Adrenal gland (tissue), 5 donors: ENCODE measurements around the gene CAMSAP1.
"Not testable (repeated sequence)": the region's sequence is repeated elsewhere in the genome, so short reads cannot be mapped to it uniquely, and the experiment has no call there.

Experiments
- CTCF ChIP-seq, 6 experiments: fragments of 450-650 bp in 4 of 6; fragments of 200-600 bp in 2 of 6; sonication (generic) in 1 of 6; IDR thresholded peaks; 1 replicate in 5 of 6; 2 replicates in 1 of 6; pipeline versions ENCODE4 v1.5.1 to v1.8.0; 2016 to 2021; ENCODE audit warnings: antibody characterized with exemption in 6 of 6, mild to moderate bottlenecking in 2 of 6, moderate library complexity in 1 of 6
- POLR2A ChIP-seq, 2 donors: fragments of 450-650 bp; IDR thresholded peaks; one replicate each; pipeline ENCODE4 v1.6.1; 2017; ENCODE audit warnings: antibody characterized with exemption in 2 of 2, mild to moderate bottlenecking in 2 of 2, moderate library complexity in 1 of 2
- donor health status: DM: no; HTN: no; CAD: no.

- not testable (repeated sequence) for TF ChIP-seq CTCF, POLR2A (IDR thresholded peaks at IDR 0.05)
Measured at GRCh38 chr9:135943604-135944003, 36.3 kb upstream of the CAMSAP1 start.
